ENCODE data around the gene FEM1B.
"Not testable (repeated sequence)": the region's sequence is repeated elsewhere in the genome, so short reads cannot be mapped to it uniquely, and the experiment has no call there.

Gene FEM1B

DNA sequence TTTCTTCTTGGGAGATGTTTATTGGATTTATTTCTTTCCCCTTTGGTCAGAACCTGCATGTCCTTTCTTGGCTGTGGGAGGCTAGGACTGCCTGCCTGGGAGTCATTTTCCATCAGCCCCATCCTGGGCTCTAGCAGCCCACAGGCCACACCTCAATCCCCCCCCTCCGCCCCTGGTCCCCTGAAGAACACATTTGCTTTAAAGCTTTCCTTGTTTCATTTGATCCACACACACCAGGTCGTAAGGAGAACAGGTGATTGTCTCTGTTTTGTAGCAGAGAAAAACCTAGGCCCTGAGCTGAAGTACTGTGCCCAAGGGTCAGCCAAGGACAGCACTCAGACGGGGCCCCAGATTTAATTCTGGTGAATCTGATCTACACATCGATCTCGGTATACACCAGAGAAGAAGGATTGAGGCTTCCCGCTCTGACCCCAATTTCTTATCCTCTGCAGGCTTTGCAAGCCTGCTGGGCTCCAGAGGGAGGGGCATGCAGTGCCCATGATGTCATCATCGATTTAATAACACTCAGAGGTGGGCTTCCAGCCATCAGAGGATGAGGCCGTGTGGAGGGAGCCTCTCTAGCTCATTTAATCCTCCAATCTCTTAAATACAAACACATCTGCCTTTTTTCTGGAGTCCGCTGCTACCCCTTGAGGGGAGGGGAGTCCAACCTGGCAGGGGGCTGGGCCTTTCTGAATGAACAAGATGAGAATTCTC, 46.3 kb upstream of the FEM1B start:
- no peak for DNase-seq (ENCODE audit: low read depth)
- no peak overlapping the region for H3K4me3 ChIP-seq (ENCODE audit: control insufficient read depth, low read depth, low read length)
- TF ChIP-seq, protein P1, sequence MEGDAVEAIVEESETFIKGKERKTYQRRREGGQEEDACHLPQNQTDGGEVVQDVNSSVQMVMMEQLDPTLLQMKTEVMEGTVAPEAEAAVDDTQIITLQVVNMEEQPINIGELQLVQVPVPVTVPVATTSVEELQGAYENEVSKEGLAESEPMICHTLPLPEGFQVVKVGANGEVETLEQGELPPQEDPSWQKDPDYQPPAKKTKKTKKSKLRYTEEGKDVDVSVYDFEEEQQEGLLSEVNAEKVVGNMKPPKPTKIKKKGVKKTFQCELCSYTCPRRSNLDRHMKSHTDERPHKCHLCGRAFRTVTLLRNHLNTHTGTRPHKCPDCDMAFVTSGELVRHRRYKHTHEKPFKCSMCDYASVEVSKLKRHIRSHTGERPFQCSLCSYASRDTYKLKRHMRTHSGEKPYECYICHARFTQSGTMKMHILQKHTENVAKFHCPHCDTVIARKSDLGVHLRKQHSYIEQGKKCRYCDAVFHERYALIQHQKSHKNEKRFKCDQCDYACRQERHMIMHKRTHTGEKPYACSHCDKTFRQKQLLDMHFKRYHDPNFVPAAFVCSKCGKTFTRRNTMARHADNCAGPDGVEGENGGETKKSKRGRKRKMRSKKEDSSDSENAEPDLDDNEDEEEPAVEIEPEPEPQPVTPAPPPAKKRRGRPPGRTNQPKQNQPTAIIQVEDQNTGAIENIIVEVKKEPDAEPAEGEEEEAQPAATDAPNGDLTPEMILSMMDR (conservative IDR thresholded peaks at IDR 0.05; ENCODE audit: control insufficient read depth, insufficient read depth, low read depth, low read length) = no peak

- TF ChIP-seq, protein P1 (conservative IDR thresholded peaks at IDR 0.05; ENCODE audit: control insufficient read depth, insufficient read depth, low read depth, low read length) = no peak
- no peak for DNase-seq (ENCODE audit: low read depth)
- H3K4me3 ChIP-seq (ENCODE audit: control insufficient read depth, low read depth, low read length) = no peak overlapping the region
Measured at GRCh38 chr15:68232449-68232848, 45.1 kb upstream of the FEM1B start.

- TF ChIP-seq, protein P1 (conservative IDR thresholded peaks at IDR 0.05; ENCODE audit: control insufficient read depth, insufficient read depth, low read depth, low read length) = no peak
- no peak for DNase-seq (ENCODE audit: low read depth)
- no peak overlapping the region for H3K4me3 ChIP-seq (ENCODE audit: control insufficient read depth, low read depth, low read length)
Measured at GRCh38 chr15:68232937-68233336, 44.6 kb upstream of the FEM1B start.

DNA sequence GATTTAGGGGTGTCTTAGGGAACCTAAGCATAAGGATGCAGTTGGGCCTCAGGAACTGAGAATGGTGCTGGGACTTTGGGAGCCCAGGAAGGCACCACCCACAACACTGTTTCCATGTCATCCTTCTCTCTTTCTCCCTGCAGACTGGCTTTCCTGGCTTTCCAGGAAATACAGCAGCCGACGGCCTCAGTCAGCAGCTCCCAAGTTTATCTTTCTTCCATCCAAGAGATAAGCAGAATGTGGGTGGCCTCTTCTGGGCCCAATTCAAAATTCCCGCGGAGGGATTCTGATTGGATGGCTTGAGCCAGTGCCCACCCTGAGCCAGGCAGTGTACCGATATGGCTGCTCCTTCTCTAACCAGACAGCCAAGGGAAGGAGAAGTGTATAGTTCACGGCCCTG, 43.5 kb upstream of the FEM1B start:
- TF ChIP-seq, protein P1 (conservative IDR thresholded peaks at IDR 0.05; ENCODE audit: control insufficient read depth, insufficient read depth, low read depth, low read length) = no peak

DNA sequence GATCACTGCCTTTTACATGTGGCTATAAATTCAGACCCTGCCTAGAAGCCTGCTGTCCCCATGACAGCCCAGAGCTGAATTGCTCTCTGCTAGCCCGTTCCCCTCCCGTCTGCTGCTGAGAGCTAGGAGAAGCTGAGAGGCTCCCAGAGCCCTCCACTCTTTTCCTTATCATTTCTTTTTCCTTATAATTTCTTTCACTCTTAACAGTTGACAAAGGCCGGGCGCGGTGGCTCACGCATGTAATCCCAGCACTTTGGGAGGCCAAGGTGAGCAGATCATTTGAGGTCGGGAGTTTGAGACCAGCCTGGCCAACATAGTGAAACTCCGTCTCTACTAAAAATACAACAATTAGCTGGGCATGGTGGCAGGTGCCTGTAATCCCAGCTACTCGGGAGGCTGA, 43.0 kb upstream of the FEM1B start:
- DNase-seq (ENCODE audit: low read depth); H3K4me3 ChIP-seq (ENCODE audit: control insufficient read depth, low read depth, low read length): not testable (repeated sequence)

More for the DNA sequence above, 43.5 kb upstream of the FEM1B start:
- no peak for DNase-seq (ENCODE audit: low read depth)
- H3K4me3 ChIP-seq (ENCODE audit: control insufficient read depth, low read depth, low read length) = no peak overlapping the region

DNA sequence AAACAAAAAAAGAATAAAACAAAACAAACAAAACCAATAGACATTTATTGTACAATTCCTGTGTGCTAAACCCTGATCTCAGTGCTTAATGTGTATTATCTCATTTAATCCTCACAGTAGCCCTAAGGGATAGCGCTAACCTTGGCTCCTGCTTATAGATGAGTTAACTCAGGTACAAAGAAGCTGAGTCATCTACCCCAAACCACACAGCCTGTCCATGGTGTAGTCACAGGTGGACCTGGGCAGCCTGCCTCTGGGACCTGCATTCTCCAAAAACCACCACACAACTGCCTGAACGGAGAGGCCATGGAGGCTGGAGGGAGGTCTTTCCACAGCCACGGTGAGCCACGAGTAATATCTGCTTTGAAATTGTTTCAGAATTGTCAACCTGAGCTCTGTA, 42.5 kb upstream of the FEM1B start:
- TF ChIP-seq, protein P1 (conservative IDR thresholded peaks at IDR 0.05; ENCODE audit: control insufficient read depth, insufficient read depth, low read depth, low read length) = no peak
- DNase-seq (ENCODE audit: low read depth) = no peak

DNA sequence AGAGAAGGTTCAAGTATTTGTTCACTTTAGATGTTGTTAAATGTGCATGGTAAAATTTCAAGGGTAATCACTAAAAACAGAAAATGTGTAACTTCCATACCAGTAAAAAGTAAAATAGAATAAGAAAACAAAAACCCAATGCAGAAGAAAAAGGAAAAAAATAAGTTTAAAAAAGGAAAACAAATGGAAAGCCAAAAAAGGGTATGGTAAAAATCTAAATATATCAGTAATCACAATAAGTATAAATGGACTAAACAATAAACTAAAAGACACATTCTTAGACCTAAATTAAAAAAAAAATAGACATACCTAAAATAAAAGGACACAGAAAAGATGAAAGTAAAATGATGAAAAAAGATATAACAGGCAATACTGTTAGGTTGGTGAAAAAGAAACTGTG, 38.5 kb upstream of the FEM1B start:
- no peak for DNase-seq (ENCODE audit: low read depth)
- TF ChIP-seq, protein P1 (conservative IDR thresholded peaks at IDR 0.05; ENCODE audit: control insufficient read depth, insufficient read depth, low read depth, low read length) = no peak
- H3K4me3 ChIP-seq (ENCODE audit: control insufficient read depth, low read depth, low read length) = no peak overlapping the region

More for the DNA sequence above, 42.5 kb upstream of the FEM1B start:
- no peak overlapping the region for H3K4me3 ChIP-seq (ENCODE audit: control insufficient read depth, low read depth, low read length)

Measured in fibroblast of mammary gland (primary cell).